HTR-8/SVneo (cell line): Measurements from ENCODE around the gene IL9R.
"Not testable (repeated sequence)": the region's sequence is repeated elsewhere in the genome, so short reads cannot be mapped to it uniquely, and the experiment has no call there.

Experiments used
- DNase-seq: peaks from one replicate; pipeline ENCODE4 v3.0.0; 2011; ENCODE audit warnings: low spot score, mixed read lengths; ENCODE audit not compliant: insufficient read length
- FAIRE-seq: peaks from 2 replicates; lab custom pipeline; 2011; peaks lifted over from hg19 to GRCh38; lab: Jason Lieb, UNC

IL9R gene, protein sequence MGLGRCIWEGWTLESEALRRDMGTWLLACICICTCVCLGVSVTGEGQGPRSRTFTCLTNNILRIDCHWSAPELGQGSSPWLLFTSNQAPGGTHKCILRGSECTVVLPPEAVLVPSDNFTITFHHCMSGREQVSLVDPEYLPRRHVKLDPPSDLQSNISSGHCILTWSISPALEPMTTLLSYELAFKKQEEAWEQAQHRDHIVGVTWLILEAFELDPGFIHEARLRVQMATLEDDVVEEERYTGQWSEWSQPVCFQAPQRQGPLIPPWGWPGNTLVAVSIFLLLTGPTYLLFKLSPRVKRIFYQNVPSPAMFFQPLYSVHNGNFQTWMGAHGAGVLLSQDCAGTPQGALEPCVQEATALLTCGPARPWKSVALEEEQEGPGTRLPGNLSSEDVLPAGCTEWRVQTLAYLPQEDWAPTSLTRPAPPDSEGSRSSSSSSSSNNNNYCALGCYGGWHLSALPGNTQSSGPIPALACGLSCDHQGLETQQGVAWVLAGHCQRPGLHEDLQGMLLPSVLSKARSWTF

DNA sequence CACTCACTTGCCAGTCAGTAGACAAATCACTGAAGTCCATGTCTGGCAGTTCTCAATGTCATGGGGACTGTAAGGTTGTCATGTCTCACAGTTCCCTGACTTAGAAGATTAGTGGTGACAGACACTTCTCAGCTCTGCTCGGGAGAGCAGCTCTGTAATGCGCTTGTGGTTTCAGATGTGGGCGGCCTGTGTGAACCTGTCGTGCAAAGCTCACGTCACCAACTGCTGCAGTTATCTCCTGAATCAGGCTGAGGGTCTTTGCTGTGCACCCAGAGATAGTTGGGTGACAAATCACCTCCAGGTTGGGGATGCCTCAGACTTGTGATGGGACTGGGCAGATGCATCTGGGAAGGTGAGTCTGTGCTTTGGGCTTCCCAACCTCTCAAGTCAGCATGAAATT lies at the start of gene IL9R:
Gene IL9R, plus strand, starts transcription at position 261 of the 400 bp plus-strand sequence. Its CDS starts 64 bp downstream, at position 325.
- FAIRE-seq (no peak), DNase-seq (no peak)

DNA sequence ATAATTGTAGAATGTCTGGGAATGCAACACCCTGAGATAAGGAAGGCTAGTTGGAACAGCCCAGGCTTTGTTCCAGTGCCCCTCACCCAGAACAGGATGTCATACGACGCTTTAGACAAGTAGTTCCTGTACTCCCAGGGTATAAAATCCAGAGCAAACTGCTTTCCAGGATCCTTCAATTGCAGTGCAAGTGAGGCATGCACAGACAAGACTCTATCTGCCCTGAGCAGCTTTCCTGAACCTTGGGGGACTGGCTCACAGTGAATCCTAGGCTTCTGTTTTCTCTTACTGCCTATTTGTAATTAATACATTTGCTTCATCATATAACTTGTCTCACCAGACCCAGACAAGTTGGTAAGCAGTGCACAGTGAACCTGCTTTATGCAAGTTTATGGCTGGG lies 48.4 kb upstream of the IL9R start:
- no peak for DNase-seq
- no peak for FAIRE-seq

DNA sequence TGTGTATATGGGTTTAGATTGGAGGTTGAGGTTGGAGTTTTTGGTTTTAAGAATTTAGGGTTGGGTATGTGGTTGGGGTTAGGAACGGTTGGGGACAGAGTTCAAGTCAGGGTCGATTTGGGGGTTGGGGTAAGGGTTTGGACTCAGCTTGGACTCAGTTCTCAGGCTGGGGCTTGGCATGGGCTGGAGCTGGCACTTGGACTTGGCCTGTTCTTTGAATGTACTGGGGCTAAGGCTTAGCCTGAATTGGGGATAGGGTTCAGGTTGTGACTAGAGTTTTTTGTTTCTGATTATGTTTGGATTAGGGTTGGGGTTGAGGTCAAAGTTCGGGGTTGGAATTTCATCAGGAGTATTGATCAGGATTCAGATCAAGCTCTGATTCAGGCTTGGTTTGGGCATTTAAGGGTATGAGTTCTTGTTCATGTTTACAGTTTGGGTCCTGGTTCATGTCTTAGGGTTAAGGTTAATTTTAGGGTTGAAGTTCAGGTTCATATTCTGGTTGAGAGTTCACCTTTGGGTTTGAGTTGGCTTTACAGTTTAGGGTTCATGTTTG lies 46.2 kb upstream of the IL9R start:
- no peak for DNase-seq
- no peak for FAIRE-seq

DNA sequence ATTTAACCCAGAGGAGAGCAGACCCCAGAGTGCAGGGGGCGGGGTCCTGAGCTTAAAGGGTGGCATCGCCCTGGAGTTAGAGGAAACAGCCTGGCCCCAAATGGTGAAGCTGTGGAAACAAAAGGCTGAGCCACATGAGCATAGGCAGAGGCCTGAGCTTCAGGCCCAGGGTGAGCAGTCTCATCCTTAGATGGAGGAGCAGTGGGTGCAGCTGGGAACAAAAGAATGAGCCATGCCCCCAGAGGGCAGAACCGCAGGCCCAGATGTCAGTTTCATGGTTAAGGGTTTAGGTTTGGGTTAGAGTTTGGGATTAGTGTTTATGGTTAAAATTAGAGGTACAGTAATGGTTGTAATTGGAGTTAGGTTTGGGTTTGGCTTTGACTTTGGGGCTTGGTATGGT lies 44.4 kb upstream of the IL9R start:
- DNase-seq = no peak
- FAIRE-seq = no peak

DNA sequence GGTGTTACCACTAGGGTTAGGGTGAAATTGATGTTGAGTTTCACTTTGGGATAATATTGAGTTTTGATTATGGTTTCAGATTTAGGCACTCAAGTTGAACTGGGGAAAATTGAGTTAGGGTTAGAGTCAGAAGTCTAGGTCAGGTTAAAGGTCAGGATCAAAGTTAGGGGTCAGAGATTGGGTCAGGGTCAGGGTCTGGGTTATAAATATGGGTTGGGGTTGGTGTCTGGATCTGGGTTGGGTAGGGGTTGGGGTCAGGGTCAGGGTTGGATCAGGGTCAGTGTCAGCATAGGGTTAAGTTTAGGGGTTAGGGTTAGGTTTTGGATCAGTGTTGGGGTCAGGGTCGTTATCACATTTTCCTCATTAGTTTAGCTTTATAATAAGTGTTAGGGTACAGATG lies 42.7 kb upstream of the IL9R start:
- no peak for FAIRE-seq
- no peak for DNase-seq

DNA sequence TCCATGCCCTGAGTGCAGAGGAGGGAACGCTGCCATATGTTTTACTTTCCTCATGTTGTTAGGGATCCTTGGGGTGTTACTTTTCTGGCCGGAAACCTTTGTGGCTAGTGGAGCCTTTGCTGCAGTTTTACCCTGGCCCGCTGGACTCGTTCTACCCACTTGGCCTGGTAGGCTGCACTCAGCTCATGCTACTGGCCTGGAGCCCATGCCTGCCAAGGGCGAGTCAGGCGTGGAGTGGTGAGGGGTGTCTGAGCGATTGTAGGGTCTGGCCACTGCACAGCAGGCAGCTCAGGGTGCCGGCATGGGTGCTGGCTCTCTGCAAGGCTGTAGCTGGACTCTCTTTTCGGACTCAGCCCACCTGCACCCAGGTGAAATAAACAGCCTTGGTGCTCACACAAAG lies 41.4 kb upstream of the IL9R start:
- DNase-seq = no peak
- no peak for FAIRE-seq

DNA sequence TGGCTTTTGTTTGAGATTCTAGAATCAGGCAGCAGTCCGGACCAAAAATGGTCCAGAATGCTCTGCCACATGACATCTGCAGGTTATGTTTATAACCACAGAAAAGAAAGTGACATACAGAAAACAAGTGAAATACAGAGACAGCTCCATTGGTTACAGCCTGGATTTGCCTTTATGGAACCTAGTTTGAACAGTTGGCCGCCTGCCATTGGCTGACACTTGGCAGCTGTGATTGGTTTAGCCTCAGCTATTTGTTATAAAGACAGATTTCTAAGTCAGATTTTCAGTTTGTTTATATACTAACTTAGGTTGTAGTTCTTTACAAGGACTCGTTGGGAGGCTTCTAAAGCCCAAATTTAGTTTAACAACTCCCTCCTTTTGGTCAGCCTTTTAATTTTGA lies 40.8 kb upstream of the IL9R start:
- DNase-seq = no peak
- FAIRE-seq = no peak

DNA sequence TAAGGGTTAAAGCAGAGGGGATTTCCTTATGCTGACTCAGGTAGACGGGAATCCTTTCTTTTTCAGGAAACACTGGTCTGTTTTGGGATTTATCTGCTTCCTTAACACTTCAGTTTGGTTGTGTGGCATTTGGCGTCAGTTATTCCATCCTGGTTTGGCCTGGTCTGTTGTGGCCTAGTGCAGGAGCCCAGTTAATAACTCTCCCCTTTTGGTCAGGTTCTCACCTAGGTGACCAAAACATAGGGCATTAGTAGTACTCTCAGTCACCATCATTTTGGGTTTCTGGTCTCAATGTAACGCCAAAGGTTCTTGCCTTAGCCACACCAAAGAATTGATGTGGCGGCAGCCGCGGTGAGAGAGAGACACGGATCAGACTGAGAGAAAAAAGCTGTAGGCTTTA lies 39.7 kb upstream of the IL9R start:
- FAIRE-seq (no peak), DNase-seq (no peak)

DNA sequence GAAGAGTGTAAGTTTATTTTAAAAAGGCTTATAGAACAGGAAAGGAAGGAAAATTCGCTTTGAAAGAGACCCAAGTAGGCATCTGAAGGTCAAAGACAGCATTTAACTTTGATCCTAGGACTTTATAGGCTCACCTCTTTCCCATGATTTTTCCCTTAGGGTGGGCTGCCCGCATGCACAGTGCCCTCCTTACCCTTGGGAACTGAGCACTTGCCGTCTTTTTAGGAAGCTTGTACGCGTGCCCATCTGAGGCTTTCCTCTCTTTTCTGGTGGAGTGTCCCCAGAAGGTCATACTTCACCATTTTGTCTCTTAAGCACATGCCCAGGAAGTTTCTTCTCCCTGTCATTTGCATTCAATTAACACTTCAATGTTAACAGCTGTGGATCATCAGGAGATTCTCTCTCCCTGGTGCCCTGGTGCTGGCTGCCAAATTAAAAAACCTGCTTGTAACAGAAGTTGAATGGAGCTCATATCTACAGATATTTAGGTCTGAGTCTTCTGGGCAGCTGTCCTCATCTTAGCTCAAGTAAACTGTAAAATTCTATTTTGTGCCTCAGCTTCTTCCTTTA lies 38.4 kb upstream of the IL9R start:
- FAIRE-seq (no peak), DNase-seq (no peak)

DNA sequence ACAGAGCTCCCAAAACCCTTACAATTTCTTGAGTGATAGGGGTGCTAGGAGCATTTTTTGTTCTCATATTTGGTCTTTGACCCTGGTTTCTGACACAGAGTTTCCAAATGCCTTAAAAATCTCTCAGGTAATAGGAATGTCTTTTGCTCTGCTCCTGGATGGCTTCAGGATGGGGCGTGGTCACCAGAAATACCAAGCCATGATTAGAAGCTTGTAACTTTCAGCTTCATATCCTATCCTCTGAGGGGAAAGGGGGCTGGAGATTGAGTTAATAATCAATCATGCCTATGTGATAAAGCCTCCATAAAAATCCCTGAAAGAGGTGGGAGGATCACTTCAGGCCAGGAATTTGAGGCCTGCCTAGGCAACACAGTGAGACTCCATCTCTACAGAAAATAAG lies 34.6 kb upstream of the IL9R start:
- DNase-seq (no peak), FAIRE-seq (no peak)

DNA sequence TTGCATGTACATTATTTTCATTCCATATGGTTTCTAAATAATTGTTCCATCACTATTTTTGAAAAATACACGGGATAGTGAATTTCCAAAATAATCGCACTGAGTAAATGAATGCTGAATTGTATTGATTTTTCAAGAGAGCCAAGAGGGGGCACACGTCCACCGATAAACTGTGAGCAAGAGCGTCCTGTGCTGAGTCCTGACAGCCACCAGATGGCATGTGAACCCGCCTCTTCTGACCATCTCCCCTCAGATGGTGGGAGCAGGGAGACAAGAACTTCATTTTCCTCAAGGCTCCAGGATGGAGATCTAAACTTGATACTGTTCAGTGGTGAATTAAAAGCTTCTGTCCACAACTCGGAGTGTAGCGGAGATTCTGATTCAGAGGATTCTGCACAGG lies 30.6 kb upstream of the IL9R start:
- FAIRE-seq = peak; percentile 85
- DNase-seq = peak; percentile 60

DNA sequence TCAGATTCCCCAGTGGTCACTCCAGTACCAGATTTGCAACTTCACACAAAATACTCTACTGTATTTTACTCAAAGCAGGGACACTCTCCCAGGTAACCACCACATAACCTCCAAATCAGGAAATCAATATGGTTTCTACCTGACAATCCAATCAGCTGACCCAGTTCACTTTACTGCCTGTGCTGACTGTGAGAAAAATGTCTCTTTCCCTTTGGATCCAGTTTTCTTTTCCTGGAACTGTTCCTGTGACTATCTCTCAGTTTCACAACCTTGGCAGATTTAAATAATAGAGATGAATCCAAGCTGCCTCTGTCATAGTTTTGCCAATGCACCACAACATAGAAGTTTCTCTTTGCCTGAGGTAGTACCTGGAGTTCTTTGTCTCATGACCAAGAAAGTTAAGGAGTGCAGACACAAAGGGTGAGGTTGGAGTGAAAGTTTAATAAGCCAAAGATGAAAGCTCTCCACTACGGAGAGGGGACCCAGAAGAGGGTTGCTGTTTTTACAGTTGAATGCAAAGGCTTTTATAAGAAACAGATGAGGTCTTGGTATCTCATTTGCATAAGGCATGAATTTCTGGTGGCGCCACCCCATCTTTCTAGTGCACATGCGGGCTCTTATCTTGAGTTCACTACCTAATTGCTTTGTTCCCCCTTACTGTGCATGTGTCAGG lies 29.7 kb upstream of the IL9R start:
- DNase-seq (no peak), FAIRE-seq (no peak)

DNA sequence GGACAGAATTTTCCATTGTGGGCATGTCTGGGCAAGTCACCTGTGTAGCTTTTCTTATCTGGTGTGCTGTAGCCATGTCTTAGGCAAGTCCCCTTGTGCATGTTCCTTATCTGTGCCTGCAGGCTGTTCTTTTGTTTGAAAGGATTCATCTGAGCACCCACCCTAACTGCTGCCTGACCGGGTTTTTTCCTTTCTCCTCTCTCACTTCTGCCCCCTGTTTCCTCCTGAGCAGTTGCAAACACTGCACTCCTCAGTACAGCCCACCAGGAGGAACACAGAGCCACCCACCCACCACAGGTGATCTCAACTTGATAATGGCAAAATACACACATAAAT lies 29.2 kb upstream of the IL9R start:
- DNase-seq = no peak
- no peak for FAIRE-seq

DNA sequence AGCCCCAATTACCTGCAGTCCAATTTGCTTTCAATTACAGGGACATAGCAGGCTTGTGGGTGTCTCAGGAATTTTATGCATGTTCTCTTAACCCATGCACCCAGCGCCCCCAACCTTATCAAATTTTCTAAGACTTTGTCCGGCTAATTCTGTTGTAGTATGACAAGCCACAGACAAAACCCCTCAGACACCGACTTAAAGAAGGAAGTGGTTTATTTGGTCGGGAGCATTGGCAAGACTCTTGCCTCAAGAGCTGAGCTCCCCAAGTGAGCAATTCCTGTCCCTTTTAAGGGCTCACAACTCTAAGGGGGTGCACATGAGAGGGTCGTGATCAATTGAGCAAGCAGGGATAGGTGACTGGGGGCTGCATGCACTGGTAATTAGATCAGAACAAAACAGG lies 28.7 kb upstream of the IL9R start:
- DNase-seq (no peak), FAIRE-seq (no peak)

DNA sequence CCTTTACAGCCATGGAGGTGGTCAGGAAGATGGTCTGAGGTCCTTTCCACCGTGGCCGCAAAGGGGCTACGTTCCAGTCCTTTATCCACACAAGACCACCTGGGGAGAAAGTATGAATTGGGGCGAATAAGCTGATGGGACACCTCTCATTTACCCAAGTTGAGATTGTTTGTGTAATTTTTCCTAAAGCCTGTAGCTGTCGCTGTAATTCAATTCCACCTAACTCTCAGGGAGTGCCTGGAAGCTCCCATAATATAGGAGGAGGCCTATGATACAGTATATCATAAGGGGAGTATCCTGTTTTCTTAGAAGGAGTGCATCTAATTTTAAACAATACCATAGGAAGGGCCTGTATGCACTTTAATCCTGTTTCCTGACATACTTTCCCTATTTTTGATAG lies 25.8 kb upstream of the IL9R start:
- DNase-seq, FAIRE-seq: not testable (repeated sequence)

DNA sequence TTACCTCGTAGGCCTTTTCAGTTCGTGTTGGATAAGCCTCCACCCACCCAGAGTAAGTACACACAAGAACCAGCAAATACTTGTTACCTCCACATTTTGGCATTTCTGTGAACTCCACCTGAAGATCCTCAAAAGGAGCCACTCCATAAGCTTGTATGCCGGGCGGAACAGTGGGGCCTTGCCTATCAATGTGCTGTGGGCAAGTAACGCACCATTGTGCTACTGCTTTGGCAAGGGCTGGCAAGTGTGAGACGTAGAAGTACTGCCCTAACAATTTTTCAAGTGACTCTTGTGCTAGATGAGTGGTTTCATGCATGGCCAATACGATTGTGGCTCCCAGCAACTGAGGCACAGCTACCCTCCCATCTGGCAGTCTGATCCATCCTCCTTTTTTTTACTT lies 25.3 kb upstream of the IL9R start:
- not testable (repeated sequence) for FAIRE-seq, DNase-seq

DNA sequence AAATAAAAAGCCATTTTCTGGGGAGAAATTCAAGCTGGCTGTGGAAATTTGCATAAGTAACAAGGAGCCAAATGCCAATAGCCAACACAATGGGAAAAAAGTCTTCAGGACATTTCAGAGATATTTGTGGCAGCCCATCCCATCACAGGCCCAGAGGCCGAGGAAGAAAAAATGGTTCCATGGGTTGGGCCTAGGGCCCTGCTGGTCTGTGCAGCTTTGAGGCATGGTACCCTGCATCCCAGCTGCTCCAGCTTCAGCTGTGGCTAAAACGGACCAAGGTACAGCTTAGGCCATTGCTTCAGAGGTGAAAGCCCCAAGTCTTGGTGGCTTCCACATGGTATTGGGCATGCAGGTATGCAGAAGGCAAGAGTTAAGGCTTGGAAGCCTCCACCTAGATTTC lies 14.2 kb upstream of the IL9R start:
- DNase-seq = no peak
- no peak for FAIRE-seq

DNA sequence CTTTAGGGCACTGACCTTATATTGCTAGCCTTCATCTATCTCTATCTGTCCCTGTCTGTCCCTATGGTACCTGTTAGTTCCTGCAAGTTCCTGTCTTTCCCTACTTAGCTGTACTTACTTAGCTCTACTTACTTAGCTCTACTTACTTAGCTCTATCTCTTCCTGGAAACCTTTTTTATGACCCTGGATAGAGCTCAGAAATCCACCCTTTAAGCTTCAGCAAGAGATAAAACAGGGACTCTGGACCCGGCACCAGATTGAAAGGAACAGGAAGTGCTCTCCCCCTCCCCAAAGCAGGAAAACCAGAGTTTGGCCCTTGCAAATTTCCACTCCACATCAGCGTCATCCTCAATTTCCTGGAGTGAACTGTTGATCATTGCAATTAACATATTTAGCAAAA lies 12.3 kb upstream of the IL9R start:
- DNase-seq (no peak), FAIRE-seq (no peak)

DNA sequence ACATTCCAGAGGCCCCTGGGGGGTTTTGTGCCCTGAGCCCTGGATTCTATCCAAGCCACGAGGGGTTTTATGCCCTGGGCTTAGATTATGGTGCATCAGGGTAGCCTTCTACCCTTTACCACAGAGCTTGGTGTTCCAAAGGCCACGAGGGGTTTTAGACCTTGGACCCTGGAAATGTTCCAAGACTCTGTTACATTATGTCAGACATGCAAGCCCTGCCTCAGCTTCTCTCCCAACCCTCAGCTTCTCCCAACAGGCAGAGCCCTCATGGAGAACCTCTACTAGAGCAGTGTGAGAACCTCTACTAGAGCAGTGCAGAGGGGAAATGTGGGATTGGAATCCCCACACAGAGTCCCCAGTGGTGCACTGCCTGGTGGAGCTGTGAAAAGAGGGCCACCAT lies 10.5 kb upstream of the IL9R start:
- not testable (repeated sequence) for DNase-seq, FAIRE-seq

DNA sequence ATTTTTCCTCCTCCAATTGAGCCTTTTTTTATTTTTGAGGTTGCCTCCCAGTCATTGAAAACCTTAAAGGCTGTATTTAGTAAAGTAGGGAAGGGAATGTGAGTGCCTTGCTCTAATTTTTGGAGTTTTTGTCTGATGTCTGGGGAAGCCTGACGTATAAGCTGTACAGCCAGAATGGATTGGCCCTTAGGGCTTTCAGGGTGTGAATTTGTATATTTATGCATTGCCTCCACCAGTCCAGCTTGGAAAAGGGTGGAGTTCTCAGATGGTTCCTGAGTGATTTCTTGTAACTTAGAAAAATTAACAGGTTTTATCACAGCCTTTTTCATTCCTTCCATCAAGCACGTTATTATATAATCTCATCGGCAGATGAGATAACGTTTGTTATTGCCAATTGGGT lies 8.6 kb upstream of the IL9R start:
- FAIRE-seq = no peak
- DNase-seq = no peak

DNA sequence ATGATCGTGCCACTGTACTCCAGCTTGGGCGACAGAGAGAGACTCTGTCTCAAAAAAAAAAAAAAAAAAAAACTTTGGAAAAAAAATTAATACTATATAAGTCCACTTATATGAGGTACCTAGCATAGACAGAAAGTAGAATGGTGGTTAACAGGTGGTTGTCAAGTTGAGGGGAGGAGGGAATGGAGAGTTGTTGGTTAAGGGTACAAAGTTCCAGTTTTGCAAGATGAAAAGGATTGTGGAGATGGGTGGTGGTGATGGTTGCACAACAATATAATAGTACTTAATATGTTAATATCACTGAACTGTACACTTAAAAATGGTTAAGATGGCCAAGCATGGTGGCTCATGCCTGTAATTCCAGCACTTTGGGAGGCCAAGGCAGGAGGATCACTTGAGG lies 4.1 kb upstream of the IL9R start:
- no peak for FAIRE-seq
- no peak for DNase-seq
